GM12873 (cell line): ENCODE measurements around the gene HAUS1.
A peak's percentile ranks its signal among the peaks of the same experiment; 100 is the strongest.

Source experiments
- TF ChIP-seq, protein P1 (sequence below): IDR thresholded peaks from 2 replicates; pipeline ENCODE4 v1.5.1; 2012; ENCODE audit warnings: low read depth, mild to moderate bottlenecking, moderate library complexity, low read length, control low read depth; ENCODE audit not compliant: insufficient read depth; ENCODE audit errors: missing control alignments

The HAUS1 gene

DNA sequence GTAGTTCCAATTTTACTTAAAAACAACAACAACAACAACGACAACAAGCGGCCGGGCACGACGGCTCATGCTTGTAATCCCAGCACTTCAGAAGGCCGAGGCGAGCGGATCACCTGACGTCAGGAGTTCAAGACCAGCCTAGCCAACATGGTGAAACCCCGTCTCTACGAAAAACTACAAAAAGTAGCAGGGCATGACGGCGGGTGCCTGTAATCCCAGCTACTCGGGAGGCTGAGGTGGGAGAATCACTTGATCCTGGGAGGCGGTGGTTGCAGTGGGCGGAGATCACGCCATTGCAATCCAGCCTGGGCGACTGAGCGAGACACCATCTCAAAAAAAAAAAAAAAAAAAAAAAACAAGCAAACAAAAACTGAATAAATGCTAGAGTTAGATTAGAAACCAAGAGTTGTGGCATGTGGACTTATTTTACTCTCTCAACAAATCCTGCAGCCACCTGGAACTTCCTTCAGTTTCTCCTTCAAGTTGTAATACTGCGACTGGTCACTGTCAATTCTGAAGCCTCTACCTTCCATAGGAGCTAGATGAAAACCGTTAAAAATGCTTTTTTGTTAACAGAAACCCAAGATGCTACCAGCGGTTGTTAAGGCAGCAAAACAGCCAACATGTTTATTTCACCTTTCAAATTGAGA, 7.4 kb upstream of the HAUS1 start:
- TF ChIP-seq, protein P1, sequence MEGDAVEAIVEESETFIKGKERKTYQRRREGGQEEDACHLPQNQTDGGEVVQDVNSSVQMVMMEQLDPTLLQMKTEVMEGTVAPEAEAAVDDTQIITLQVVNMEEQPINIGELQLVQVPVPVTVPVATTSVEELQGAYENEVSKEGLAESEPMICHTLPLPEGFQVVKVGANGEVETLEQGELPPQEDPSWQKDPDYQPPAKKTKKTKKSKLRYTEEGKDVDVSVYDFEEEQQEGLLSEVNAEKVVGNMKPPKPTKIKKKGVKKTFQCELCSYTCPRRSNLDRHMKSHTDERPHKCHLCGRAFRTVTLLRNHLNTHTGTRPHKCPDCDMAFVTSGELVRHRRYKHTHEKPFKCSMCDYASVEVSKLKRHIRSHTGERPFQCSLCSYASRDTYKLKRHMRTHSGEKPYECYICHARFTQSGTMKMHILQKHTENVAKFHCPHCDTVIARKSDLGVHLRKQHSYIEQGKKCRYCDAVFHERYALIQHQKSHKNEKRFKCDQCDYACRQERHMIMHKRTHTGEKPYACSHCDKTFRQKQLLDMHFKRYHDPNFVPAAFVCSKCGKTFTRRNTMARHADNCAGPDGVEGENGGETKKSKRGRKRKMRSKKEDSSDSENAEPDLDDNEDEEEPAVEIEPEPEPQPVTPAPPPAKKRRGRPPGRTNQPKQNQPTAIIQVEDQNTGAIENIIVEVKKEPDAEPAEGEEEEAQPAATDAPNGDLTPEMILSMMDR: no peak

DNA sequence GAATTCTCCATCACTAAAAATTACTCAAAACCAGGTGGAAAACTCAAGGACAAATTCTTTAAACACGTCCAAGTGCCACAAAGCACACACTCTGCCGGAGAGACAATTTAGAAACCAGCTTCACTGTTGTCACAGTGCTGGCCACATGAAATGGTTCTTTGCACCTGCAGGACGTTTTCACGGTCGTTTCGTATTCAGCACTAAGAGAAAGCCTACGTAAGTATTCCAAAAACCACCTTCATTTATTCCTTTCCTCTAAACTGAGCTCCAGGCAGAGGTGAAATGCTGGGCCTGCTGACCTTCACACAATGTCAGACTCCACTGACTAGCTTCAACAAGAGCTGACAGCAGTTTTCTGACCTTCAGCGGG, 6.8 kb upstream of the HAUS1 start:
- TF ChIP-seq, protein P1: no peak

DNA sequence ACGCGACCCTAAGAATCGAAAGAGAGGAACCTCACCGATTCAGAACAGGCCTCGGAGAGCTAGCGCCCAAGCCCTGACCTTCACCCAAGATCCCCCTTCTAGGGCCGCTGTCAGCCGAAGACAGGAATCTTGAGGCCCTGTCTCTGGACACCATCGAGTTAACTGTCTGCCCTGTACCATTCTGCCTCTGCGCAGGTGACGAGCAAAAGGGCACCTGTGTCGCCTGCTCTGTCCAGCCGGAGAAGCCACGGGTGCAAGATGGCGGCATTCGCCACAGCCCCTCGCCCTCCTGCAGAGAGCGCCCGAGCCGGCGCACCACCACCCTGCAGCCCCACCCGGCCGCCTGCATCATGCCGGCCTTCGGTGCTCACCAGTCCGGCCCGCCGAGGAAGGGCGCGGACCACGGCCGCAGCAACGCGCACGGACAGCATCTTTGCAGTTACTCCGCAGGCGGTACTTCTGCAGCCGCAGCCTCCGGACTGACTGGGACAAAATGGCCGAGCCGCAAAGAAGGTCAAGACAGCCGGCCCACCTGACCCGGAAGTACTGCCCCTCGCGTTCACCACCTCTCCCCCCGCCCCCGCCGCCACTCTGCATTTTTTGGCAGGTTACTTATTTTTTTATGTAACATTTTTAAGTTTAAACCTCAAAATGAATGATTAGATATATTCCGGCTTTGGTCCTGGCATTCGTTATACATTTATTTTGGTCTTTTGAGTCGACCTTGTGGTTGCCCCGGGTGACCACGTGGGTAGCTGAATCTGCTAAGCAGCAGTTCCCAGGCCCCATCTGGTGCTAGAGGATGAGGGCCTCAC, 6.2 kb upstream of the HAUS1 start, which contains the start of gene ATP5F1A:
ATP5F1A (minus strand) TSS at position 496 of the 815 bp plus-strand sequence; CDS start at position 431, 65 bp downstream.
- TF ChIP-seq, protein P1: peak; percentile 23

DNA sequence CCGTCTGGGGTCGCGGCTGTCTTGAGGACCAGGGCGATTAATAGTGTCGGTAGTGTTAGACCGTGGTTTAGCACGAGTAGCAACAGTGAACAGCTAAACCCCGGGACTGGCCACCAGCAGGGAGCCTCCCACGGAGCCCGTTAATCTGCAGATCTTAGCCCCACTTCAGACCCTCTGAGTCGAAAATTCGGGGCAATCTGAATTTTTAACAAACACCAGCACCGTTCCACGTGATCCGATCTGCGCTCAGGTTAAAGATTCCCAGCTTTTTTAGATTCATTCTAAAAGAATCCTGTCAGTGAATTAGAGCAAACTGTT, 5.6 kb upstream of the HAUS1 start:
- TF ChIP-seq, protein P1: no peak

DNA sequence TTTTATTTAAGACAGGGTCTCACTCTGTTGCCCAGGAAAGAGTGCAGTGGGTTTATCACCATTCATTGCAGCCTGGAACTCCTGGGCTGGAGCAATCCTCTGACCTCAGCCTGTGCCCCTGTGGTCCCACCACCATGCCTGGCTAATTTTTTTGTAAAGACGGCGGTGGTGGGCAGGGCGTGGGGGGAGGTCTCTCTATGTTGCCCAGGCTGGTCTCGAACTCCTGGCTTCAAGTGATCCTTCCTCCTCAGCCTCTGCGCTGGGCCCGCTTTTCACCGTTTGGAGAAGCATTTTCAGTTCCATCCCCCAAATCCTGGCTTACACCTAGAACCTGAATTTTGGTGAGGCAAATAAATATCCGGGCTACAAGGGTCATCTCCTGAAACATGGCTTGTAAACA, 4.7 kb upstream of the HAUS1 start:
- TF ChIP-seq, protein P1: no peak

DNA sequence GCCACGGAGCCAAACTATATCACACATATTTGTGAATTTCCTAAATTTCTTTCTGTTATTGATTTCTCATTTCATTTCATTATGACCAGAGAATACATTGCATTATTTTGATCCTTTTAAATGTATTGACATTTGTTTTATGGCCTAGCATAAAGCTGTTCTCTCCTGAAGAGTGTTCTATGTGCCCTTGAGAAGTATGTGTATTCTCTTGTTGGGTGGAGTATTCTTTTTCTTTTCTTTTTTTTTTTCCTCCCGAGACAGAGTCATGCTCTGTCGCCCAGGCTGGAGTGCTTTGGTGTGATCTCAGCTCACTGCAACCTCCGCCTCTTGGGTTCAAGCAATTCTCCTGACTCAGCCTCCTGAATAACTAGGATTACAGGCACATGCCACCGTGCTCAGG, 5.2 kb downstream of the HAUS1 start:
- TF ChIP-seq, protein P1: no peak

DNA sequence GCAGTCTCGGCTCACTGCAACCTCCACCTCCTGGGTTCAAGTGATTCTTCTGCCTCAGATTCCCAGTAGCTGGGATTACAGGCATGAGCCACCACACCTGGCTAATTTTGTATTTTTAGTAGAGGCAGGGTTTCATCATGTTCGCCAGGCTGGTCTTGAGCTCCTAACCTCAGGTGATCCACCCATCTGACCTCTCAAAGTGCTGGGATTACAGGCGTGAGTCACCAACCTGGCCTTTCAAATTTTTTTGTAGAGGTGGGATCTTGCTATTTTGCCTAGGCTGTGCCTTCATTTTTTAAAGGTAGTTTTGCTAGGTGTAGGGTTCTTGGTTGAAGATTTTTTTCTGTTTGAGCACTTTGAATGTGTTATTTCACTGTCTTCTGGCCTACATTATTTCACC, 6.2 kb downstream of the HAUS1 start:
- TF ChIP-seq, protein P1: no peak
